ENCODE results near the gene SNX32. TPM values are rescaled to one million over a fixed set of nuclear protein-coding genes. Genes with fewer than 3 reads are reported as not detected.
"Not testable (repeated sequence)": the region's sequence is repeated elsewhere in the genome, so short reads cannot be mapped to it uniquely, and the experiment has no call there.

The SNX32 gene
- total RNA-seq, 1 donor from 2014 or later: 0.40 TPM

DNA sequence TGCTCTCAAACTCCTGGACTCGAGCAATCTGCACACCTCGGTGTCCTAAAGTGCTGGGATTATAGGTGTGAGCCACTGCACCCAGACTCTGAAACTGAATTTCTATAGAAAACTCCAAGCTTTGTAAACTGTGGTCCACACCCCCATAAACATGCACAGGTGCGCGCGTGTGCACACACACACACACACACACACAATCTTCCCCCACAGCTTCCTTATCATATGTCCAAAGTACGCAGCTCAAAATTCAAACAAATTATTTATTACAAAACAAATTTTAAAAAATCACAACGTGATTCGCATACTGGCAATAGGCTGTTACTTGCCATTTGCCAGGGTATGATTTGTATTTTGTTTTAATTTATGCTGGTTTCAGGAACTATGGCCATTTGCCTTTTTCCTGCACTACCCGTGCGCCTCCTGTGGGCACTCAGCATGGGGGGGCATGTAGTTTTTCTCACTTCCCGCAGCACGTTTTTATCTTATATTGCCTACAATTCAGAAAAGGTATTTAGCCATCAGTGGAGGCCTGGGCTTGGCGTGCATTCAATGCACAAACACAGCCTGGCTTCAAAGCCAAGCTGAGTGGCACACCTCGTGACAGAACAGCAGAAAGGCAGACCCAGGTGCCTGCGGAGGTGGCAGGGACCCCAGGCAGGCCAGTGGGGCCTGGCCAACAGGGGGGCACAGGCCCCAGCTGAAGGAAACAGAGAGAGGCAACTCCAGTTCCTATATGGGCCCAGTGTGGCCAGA, 10.8 kb upstream of the SNX32 start:
- DNase-seq (ENCODE audit: low read depth): no peak

DNA sequence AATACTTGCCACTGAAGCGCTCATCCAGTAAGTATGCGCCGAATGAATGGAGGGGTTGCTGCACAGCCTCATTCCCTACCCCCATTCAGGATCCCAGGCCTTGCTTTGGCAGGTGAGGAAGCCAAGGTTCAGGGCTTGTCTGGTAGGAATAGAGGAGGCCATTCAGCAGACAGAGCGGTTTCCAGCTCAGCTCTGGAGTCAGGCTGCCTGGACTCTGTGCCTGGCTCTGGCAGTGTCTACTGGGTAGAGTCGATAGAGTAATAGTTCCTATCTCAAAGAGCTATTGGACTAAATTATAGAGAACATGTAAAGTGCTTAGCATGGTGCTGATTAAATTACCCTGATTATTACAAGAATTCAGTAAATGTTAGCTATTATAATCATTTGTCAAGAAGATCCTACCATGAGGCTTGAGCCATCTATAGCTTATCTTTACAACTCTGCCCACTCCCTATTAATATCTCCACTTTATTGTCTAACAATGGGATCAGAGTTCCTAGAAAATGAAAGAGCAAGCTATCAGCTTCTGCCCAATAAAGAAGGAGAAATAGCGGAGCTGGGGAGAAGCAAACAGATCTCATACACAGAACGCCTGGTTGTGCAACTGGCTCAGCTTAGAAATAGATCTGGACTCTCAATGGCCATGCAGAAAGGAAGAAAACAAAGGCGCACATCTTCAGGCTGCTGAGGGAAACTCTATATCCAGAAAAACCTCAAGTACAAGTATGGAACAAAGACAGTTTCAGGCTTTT, 6.6 kb upstream of the SNX32 start:
- DNase-seq (ENCODE audit: low read depth): no peak

DNA sequence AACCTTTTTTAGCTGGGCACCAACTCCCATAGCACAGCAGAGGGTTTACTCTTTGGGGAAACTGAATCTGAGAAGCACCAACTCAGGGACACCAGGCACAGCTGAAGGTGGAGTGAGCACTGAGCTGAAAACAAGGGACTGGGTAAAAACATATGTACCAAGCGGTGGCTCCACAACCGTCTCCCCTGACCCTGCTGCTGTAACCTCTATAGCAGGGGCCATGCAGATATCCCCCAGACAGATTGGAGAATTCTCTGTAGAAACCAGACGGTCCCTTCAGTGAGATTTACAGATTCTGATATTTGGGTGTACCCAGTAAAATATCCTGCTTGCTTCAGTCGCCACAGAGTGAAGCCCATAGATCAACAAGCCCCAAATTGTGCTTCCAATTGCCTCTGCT, 4.3 kb upstream of the SNX32 start:
- no peak for DNase-seq (ENCODE audit: low read depth)

DNA sequence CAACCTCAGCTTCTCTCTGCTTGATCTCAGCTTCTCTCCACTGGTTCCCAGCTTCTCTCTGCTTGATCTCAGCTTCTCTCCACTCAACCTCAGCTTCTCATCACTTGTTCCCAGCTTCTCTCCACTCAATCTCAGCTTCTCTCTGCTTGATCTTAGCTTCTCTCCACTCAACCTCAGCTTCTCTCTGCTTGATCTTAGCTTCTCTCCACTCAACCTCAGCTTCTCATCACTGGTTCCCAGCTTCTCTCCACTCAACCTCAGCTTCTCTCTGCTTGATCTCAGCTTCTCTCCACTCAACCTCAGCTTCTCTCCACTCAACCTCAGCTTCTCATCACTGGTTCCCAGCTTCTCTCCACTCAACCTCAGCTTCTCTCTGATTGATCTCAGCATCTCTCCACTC, 1.5 kb upstream of the SNX32 start:
- DNase-seq (ENCODE audit: low read depth): not testable (repeated sequence)

DNA sequence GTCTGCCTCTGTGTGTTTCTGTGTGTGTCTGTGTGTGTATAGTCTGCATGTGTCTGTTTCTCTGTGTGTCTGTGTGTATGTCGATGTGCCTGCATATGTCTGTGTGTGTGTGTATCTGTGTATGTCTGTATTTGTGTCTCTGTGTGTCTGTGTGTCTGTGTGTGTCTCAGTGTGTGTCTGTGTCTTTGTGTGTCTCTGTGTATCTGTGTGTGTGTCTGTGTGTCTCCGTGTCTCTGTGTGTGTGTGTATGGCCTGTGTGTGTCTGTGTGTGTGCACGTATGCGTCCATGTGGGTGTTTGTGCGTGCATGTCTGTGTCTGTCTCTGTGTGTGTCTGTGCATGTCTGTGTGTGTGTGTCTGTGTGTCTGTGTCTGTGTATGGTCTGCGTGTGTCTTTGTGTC, 439 bp downstream of the SNX32 start:
- DNase-seq (ENCODE audit: low read depth): no peak

DNA sequence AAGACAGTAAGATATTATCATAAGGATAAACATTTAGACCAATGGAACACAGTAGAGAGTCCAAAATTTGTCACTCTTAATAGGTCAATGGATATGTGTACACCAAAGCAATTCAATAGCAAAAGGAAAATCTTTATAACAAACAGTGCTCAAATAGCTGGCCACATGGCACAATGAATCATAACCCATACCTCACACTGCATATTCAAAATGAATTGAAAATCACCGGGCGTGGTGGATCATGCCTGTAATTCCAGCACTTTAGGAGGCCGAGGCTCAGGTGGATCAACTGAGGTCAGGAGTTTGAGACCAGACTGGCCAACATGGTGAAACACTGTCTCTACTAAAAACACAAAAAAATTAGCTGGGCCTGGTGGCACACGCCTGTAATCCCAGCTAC, 8.4 kb downstream of the SNX32 start:
- no peak for DNase-seq (ENCODE audit: low read depth)

DNA sequence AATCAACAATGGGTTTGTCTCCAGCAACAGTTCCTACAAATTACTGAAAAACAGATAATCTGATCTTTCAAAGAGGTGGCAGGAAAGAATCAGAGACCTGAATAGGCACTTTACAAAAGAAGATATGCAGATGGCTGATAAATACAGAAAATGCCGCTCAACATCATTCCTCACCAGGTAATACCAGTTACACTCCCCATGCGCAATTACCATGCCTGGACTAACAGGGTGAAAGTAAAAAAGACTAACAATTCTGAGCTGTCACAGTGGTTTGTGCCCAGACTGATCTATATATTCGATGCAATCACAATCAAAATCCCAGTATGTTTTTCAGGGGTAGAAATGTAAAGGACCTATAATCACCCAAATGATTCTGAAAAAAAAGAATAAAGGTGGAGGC, 10.0 kb downstream of the SNX32 start:
- DNase-seq (ENCODE audit: low read depth): no peak

DNA sequence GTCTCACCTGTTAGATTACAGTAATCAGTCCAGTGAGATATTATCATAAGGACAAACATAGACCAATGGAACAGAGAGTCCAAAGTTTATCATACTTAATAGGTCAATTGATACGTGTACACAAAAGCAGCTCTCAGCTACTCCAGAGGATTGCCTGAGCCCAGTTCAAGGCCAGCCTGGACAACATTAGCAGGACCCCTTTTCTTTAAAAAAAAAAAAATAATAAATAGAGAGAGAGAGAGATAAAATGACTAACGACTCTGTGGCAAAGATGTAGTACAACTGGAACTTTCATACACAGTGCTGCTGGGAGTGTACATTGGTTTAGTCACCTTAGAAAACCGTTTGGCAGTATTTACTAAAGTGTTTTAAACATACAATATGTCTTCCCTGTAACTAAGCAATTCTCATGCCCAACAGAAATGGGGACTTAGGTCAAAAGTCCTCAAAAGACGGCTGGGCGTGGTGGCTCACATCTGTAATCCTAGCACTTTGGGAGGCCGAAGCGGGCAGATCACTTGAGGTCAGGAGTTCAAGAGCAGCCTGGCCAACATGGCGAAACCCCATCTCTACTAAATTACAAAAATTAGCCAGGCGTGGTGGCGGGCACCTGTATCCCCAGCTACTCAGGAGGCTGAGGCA, 10.6 kb downstream of the SNX32 start:
- no peak for DNase-seq (ENCODE audit: low read depth)

DNA sequence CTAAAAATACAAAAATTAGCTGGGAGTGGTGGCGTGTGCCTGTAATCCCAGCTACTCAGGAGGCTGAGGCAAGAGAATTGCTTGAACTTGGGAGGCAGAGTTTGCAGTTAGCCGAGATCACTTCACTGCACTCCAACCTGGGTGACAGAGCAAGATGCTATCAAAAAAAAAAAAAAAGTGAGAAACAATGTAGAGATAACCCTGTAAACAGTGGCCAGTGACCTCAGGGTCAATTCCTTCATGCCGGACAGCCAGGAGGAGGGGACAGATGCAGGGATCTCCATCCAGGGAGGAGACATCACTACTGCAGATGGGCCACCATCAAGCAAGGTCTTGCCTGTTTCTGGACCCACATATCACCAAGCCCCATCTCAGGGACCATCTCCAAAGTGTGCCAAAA, 14.0 kb downstream of the SNX32 start:
- DNase-seq (ENCODE audit: low read depth): no peak

DNA sequence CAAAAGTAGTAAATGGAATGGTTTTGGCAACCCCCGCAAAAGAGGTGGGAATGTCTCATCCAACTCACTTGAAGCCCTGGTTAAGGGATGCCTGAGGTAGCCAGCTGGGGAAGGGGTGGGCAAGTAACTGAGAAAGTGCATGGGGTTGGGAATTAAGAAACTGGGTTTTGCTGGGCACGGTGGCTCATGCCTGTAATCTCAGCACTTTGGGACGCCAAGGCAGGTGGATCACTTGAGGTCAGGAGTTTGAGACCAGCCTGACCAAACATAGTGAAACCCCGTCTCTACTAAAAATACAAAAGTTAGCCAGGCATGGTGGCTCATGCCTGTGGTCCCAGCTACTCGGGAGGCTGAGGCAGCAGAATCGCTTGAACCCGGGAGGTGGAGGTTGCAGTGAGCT, 14.9 kb downstream of the SNX32 start:
- not testable (repeated sequence) for DNase-seq (ENCODE audit: low read depth)

DNA sequence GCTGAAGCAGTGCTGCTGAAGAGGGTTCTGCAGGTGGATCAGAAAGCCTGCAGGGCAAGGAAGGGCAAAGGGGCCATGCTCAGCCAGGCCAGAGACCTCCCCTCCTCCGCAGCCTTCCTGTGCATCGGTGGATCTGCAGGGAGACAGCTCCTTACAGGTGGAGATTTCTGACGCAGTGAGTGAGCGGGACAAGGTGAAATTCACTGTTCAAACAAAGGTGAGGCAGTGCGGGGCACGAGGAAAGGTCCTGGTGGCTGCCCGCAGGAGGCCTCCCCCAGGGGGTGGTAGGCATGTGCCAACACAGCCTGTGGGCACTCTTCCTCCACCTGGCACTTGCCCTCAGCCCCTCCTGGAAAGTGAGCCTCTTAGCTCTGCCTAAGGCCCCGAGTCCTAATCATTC, 15.6 kb downstream of the SNX32 start:
- DNase-seq (ENCODE audit: low read depth): no peak

DNA sequence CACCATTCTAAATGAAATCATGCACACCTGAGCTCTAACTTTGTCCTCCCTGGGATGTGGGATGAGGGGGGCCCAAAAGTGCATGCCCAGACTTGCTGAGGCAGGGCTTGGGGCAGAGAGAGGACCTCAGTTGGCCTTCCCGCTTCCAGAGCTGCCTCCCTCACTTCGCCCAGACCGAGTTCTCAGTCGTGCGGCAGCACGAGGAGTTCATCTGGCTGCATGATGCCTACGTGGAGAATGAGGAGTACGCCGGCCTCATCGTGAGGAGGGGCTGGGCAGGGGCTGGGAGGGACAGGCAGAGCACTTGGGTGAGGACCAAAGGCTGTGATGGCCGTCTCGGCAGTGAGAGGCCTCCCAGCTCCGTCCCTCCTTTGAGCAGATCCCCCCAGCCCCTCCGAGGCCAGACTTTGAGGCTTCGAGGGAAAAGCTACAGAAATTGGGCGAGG, 16.0 kb downstream of the SNX32 start:
- no peak for DNase-seq (ENCODE audit: low read depth)

DNA sequence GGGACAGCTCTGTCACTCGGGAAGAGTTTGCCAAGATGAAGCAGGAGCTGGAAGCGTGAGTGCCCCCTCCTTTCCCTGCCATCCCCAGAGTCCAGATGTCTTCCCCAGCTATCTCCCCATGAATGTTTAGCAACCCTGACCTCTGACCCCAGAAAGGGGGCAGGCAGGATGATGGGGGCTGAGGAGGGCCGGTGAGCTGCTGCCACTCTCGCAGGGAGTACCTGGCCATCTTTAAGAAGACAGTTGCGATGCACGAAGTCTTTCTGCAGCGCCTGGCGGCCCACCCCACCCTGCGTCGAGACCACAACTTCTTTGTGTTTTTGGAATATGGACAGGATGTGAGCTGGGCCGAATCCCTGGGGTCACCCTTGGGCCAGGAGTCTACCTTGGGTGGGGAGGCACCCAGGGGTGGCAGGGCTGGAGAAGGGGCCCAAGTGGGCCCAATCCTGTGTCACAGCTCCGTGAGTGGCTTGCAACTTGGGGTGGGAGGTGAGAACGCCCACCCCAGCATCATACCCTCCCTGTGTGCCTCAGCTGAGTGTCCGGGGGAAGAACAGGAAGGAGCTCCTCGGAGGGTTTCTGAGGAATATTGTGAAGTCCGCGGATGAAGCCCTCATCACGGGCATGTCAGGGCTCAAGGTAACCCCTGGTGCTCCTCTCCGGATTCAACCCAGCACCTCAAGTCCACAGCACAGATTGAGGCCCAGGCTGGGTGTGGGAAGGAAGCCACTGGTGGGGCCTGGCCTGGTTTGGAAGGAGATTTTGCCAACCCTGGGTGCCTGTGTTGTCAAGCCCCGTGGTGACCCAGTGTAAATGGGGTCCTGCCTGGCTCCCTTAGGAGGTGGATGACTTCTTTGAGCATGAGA, 16.7 kb downstream of the SNX32 start:
- no peak for DNase-seq (ENCODE audit: low read depth)

DNA sequence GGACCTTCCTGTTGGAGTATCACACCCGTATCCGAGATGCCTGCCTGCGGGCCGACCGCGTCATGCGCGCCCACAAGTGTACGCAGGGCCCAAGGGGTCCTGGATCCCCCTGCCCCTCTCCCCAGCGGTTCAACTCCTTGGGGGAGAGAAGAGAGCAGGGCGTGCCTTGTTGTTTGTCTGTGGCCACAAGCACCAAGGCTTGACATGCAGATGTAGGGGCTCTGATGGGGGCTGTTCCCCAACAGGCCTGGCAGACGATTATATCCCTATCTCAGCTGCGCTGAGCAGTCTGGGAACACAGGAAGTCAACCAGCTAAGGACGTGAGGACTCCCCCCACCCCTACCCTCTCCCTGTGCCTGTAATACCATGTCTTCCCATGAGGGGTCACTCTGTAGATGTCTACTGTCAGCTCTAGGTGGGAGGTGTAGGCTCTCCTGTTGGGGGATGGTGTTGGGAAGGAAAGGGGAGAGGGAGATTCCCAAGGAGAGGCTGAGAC, 17.4 kb downstream of the SNX32 start:
- no peak for DNase-seq (ENCODE audit: low read depth)

DNA sequence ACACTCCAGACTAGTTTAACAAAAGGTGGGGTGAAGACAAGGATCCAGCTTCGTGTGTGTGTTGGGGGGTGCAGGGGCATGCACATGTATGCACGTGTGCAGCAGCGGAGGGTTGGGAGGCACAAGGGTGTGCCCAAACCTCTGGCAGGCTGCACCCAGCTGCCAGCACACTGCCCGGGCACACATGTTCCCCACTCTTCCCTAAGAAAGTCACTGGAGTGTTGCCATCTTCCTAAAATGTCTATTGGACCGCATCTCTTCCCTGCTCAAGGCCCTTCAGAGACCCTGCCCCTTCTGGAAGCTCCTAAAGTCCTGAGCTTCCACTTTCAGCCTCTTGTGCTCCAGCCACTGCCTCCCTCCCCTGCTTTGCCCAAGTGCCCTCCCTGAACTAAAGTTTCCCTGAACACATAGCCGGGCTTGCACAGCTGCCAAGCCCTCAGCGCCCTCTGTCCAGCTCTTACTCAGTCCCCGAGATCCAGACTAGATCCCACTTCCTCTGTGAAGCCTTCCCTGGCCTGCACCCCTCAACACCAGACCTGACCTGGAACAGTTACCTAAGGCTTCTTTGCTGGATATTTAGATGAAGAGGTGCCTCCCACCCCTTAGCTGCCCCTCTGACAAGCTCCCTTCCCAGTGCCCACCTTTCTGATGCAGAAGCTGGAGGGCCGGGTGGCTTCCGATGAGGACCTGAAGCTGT, 18.2 kb downstream of the SNX32 start:
- DNase-seq (ENCODE audit: low read depth): no peak

DNA sequence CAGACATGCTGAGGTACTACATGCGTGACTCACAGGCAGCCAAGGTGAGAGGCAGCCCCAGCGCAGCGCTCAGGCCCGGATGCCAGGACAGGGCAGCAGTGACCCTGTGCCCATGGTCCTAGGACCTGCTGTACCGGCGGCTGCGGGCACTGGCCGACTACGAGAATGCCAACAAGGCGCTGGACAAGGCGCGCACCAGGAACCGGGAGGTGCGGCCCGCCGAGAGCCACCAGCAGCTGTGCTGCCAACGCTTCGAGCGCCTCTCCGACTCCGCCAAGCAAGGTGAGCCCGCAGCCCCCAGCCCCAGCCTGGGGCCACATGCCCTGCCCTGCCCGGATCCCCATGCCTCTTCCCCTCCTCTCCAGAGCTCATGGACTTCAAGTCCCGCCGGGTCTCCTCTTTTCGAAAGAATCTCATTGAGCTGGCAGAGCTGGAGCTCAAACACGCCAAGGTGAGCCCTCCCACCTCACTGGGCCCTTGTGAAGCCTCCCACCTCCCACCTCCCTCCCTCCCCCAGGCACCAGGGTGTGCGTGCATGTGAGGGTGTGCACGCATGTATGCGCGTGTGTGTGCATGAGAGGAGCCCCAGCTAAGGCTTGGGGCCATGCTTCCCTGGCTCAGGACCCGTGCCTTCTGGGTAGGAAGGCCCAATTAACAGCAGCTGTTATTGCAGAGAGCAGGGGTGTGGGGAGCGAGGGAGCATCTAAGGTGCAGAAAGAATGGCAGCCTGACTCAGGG, 18.9 kb downstream of the SNX32 start:
- no peak for DNase-seq (ENCODE audit: low read depth)

DNA sequence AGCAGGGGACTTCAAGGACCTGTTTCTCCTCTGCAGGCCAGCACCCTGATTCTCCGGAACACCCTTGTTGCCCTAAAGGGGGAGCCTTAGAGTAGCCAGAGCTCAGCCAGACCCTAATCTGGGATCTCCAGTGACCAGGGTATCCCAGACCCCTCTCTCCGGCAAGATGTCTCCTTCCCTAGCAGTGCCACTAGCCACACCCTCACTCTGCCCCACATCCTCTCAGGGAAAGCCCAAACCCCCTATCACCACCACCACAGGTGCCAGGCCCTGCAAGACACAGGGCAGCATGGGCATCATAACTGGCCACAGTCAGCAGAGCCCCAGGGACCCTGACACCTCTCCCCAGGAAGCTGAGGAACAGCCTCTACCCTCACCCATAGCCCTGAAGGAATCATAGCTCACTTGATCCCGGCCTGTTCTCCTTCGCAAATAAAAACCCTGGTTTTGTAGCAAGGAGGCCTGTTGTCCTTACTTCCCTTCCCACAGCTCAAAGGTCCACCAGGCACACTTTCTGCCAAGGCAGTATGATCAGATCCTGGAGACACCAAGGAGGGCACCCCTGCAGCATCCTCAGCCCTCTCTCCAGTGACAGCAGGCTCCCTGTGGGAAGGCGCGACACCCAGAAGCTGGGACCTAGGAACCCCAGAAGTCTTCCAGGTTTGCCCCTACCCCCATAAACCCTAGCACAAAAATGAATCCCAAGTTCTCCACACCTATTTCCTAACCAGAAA, 19.6 kb downstream of the SNX32 start:
- no peak for DNase-seq (ENCODE audit: low read depth)

DNA sequence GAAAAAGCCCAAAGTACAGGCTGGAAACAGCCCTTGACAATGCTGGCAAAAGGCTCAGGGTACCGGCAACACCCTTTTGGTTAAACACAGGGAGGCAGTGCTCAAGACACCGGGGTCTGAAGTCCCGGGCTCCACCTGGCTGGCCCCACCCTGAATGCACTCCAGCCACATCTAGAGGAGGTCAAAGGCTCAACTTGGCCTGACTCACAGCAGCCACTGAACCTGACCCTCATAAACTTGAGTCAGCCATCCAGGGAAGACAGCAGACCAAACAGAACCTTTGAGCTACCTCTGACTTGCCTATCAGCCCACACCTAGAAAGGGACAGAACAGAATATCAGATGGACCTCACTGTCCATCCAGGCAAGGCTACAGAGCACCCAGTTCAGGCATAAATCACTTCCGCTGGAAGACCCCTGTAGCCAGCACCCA, 20.4 kb downstream of the SNX32 start:
- no peak for DNase-seq (ENCODE audit: low read depth)

Data from renal cortical epithelial cell (primary cell).